Mesothelial cell of epicardium (in vitro differentiated cells): ENCODE data around the gene BOD1. TPM values are rescaled to one million over a fixed set of nuclear protein-coding genes. Genes with fewer than 3 reads are reported as not detected.

Experiments used
- DNase-seq, 2 experiments: peaks; one replicate each; pipeline ENCODE4 v3.0.0; 2021; ENCODE audit warnings: low spot score in 2 of 2; ENCODE audit not compliant: unreplicated experiment in 2 of 2
- H3K27ac Mint-ChIP-seq: 2 replicates; pipeline ENCODE4 v1.8.0; 2021; ENCODE audit warnings: mixed read lengths
- H3K27me3 Mint-ChIP-seq: 2 replicates; pipeline ENCODE4 v1.8.0; 2021; ENCODE audit warnings: low read depth, mixed read lengths
- H3K36me3 Mint-ChIP-seq: 2 replicates; pipeline ENCODE4 v1.8.0; 2021; ENCODE audit warnings: mixed read lengths
- H3K4me1 Mint-ChIP-seq: 2 replicates; pipeline ENCODE4 v1.8.0; 2021; ENCODE audit warnings: mixed read lengths
- H3K4me3 Mint-ChIP-seq: 2 replicates; pipeline ENCODE4 v1.8.0; 2021; ENCODE audit warnings: mild to moderate bottlenecking, moderate library complexity, mixed read lengths
- H3K9me3 Mint-ChIP-seq: 2 replicates; pipeline ENCODE4 v1.8.0; 2021; ENCODE audit warnings: mixed read lengths
- total RNA-seq: library from RNA; stranded (reverse); gene quantifications from 3 replicates; pipeline ENCODE4 v1.2.1, GENCODE V29; 2021
- TF ChIP-seq, protein P1 (sequence below): fragments of 200-600 bp; sonication (generic); IDR thresholded peaks from one replicate; pipeline ENCODE4 v1.5.0; 2021; ENCODE audit warnings: antibody characterized with exemption; ENCODE audit not compliant: unreplicated experiment

The BOD1 gene
- total RNA-seq, 1 donor from 2014 or later, result 91.9 TPM

DNA sequence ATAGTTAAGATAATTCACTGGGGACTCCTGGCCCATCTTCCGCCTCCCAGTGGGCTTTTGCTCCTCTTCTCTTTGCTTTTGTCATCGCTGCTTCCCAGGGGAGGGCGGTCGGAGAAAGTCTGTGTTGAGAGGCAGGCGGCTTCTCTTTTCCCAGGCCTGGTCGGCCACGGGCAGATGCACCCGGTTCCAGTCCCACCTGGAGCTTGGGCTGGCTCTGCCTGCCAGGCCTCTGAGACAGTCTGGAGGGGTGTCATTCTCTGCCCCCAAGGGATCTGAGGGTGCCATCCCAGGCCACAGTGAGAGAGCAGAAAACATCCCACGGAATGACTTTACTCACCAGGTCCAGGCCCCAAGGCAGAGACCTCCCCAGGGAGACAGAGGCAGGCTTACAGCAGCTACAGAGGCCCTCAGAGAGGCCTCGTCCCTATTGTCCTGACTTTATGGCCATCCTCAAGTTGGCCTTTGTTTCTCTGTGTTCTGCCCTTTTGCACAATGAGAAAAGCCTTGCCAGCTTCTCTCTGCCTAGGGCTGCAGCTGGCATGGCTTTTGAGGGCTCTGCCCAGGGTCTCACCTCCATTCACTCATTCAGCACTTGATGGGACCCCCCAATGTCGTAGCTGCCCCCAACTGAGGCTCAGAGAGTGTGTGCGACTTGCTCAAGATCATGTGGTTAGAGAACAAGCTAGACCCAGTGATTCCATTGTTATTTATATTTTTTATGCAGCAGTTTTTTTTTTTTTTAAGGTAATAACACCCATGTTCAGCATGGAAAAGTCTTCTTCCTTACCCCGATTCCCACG is 44.2 kb upstream of the BOD1 start:
- Mint-ChIP-seq H3K27ac (no peak overlapping the region), H3K27me3 (no peaks in the 10 kb centered on the region), H3K36me3 (no peaks in the 10 kb centered on the region), H3K4me1 (no peaks in the 10 kb centered on the region), H3K9me3 (peaks cover 2% of the 10 kb centered on the region), H3K4me3 (no peak overlapping the region)
- no peak for DNase-seq
- TF ChIP-seq, protein P1, sequence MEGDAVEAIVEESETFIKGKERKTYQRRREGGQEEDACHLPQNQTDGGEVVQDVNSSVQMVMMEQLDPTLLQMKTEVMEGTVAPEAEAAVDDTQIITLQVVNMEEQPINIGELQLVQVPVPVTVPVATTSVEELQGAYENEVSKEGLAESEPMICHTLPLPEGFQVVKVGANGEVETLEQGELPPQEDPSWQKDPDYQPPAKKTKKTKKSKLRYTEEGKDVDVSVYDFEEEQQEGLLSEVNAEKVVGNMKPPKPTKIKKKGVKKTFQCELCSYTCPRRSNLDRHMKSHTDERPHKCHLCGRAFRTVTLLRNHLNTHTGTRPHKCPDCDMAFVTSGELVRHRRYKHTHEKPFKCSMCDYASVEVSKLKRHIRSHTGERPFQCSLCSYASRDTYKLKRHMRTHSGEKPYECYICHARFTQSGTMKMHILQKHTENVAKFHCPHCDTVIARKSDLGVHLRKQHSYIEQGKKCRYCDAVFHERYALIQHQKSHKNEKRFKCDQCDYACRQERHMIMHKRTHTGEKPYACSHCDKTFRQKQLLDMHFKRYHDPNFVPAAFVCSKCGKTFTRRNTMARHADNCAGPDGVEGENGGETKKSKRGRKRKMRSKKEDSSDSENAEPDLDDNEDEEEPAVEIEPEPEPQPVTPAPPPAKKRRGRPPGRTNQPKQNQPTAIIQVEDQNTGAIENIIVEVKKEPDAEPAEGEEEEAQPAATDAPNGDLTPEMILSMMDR, result no peak

- no peak overlapping the region for H3K4me3 Mint-ChIP-seq
- H3K4me1 Mint-ChIP-seq, result no peaks in the 10 kb centered on the region
These were observed 43.0 kb upstream of the BOD1 start for GRCh38 chr5:173659423-173659822.

GRCh38 chr5:173657741-173658356 is 41.4 kb upstream of the BOD1 start:
- no peak for DNase-seq
- Mint-ChIP-seq H3K9me3 (peaks cover 6% of the 10 kb centered on the region), H3K27ac (no peak overlapping the region), H3K36me3 (no peaks in the 10 kb centered on the region), H3K27me3 (no peaks in the 10 kb centered on the region), H3K4me3 (no peak overlapping the region), H3K4me1 (no peaks in the 10 kb centered on the region)
- TF ChIP-seq, protein P1, result no peak

More at GRCh38 chr5:173659423-173659822, 43.0 kb upstream of the BOD1 start:
- Mint-ChIP-seq H3K9me3 (peaks cover 2% of the 10 kb centered on the region), H3K27me3 (no peaks in the 10 kb centered on the region), H3K36me3 (no peaks in the 10 kb centered on the region), H3K27ac (no peak overlapping the region)
- no peak for DNase-seq
- TF ChIP-seq, protein P1, result no peak

GRCh38 chr5:173655196-173655797 is 38.8 kb upstream of the BOD1 start:
- Mint-ChIP-seq H3K4me1 (no peaks in the 10 kb centered on the region), H3K27me3 (no peaks in the 10 kb centered on the region), H3K4me3 (no peak overlapping the region), H3K27ac (no peak overlapping the region), H3K36me3 (no peaks in the 10 kb centered on the region), H3K9me3 (peaks cover 31% of the 10 kb centered on the region)
- no peak for DNase-seq
- TF ChIP-seq, protein P1, result no peak

DNA sequence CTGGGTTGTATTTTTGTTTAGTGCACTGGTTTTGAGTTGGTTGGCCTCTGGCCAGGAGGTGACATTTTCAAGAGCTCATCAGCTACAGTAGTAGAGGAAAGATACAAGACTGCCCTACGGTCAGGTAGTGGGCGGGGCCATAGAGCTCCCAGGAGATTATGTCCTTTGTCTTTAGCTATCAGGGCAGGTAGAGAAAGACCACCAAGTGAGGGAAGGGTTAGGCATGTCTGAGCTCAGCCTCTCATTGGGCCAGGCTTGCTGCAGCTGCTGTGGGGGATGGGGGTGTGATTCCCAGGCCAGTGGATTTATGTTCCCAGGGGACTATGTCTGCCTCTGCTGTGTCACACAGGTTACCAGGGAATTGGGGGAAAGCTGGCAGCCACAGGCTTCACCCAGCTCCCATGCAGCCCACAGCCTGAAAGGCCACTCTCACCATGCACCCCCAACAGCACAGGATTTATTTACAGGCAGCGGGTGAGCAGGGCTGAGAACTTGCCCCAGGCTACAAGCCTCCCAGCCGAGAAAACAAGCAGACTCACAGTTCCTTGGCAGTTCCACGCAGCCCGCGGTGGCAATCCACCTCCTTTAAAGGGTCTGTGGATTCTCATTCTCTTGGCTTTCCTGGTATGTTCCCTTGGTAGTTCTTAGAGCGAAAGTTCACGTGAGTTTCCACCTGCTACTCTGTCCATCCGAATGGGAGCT is 37.5 kb upstream of the BOD1 start:
- Mint-ChIP-seq H3K27ac (no peak overlapping the region), H3K36me3 (no peaks in the 10 kb centered on the region), H3K9me3 (peaks cover 36% of the 10 kb centered on the region), H3K4me3 (no peak overlapping the region), H3K4me1 (no peaks in the 10 kb centered on the region), H3K27me3 (no peaks in the 10 kb centered on the region)
- TF ChIP-seq, protein P1, result no peak
- DNase-seq, result no peak
